SK-N-SH (cell line): ENCODE results near the gene PACSIN3.
"Not testable (repeated sequence)": the region's sequence is repeated elsewhere in the genome, so short reads cannot be mapped to it uniquely, and the experiment has no call there.

Experiments used
- CTCF ChIP-seq: fragments of 200-600 bp; sonication (generic); IDR thresholded peaks from 2 replicates; pipeline ENCODE4 v1.6.1; 2017; ENCODE audit warnings: antibody characterized with exemption, mild to moderate bottlenecking, moderate library complexity
- EZH2phosphoT487 ChIP-seq: fragments of 200-600 bp; sonication (generic); IDR thresholded peaks from 2 replicates; pipeline ENCODE4 v1.6.1; 2017; ENCODE audit warnings: low read depth, mixed run types, mild to moderate bottlenecking, antibody characterized with exemption, moderate library complexity, borderline replicate concordance
- NFIC ChIP-seq: IDR thresholded peaks from 2 replicates; pipeline ENCODE4 v1.4.0; 2012; ENCODE audit warnings: borderline replicate concordance
- RAD21 ChIP-seq: IDR thresholded peaks from 2 replicates; pipeline ENCODE4 v1.6.1; 2012; ENCODE audit warnings: mild to moderate bottlenecking, low read length
- REST ChIP-seq: IDR thresholded peaks from 2 replicates; pipeline ENCODE4 v1.6.1; 2012; ENCODE audit warnings: mild to moderate bottlenecking, low read depth, low read length, moderate library complexity
- RXRA ChIP-seq: IDR thresholded peaks from 2 replicates; pipeline ENCODE4 v1.4.0; 2012; ENCODE audit warnings: low read depth, mild to moderate bottlenecking, borderline replicate concordance
- TAF1 ChIP-seq: IDR thresholded peaks from 2 replicates; pipeline ENCODE4 v1.6.1; 2012; ENCODE audit warnings: low read depth, mild to moderate bottlenecking, low read length, moderate library complexity, borderline replicate concordance
- TF ChIP-seq, protein P1 (sequence below): IDR thresholded peaks from 2 replicates; pipeline ENCODE4 v1.4.0; 2012; ENCODE audit warnings: low read depth

DNA sequence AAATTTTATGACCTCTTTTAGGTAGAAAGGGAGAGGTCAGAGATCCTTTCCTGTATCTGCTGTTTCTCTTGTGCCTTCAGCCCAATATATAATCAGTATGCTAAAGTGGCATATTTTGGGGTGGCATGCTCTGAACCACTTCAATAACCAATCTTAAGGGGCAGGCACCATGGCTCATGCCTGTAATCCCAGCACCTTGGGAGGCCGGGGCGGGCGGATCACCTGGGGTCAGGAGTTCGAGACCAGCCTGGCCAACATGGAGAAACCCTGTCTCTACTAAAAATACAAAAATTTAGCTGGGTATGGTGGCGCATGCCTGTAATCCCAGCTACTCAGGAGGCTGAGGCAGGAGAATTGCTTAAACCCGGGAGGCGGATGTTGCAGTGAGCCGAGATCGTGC is 11.9 kb upstream of the PACSIN3 start:
- TF ChIP-seq, protein P1, sequence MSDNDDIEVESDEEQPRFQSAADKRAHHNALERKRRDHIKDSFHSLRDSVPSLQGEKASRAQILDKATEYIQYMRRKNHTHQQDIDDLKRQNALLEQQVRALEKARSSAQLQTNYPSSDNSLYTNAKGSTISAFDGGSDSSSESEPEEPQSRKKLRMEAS: not testable (repeated sequence)
- not testable (repeated sequence) for TF ChIP-seq CTCF, RXRA, RAD21, REST, TAF1, EZH2phosphoT487, NFIC
